ENCODE data around the gene GARIN5A. TPM values are rescaled to one million over a fixed set of nuclear protein-coding genes. Genes with fewer than 3 reads are reported as not detected.

GARIN5A gene
- total and polyA plus RNA-seq, 2 experiments from 2014 or later: 0.20 TPM; not detected in 1

GRCh38 chr19:50515168-50515561 is 38.5 kb upstream of the GARIN5A start:
- Histone ChIP-seq H3K4me1 (ENCODE audit: insufficient read depth) (no peaks in the 10 kb centered on the region), H3F3A (ENCODE audit: insufficient read depth) (no peaks in the 10 kb centered on the region), H3K4me3 (no peak overlapping the region), H3K4me2 (ENCODE audit: unreplicated experiment) (no peak overlapping the region), H4K20me1 (ENCODE audit: insufficient read depth) (no peaks in the 10 kb centered on the region), H3K9ac (no peak overlapping the region), H2AFZ (no peak overlapping the region), H3K27me3 (replicated peaks; ENCODE audit: insufficient read depth) (no peaks in the 10 kb centered on the region), H3K79me2 (ENCODE audit: insufficient read depth) (peaks cover 7% of the 10 kb centered on the region; the same call in 1 of the 2 replicates), H3K36me3 (ENCODE audit: low read depth) (no peaks in the 10 kb centered on the region), H3K9me3 (ENCODE audit: low read depth) (no peaks in the 10 kb centered on the region), H3K27ac (no peak overlapping the region), H3K9me2 (ENCODE audit: insufficient read depth) (no peaks in the 10 kb centered on the region)
- TF ChIP-seq EZH2phosphoT487 (IDR thresholded peaks at IDR 0.05; ENCODE audit: insufficient read depth, low read depth) (no peak), EZH2 (IDR thresholded peaks at IDR 0.05; ENCODE audit: insufficient read depth, poor library complexity, severe bottlenecking) (no peak)
- in situ Hi-C loops (cut with MboI): no loop called here
- DNase-seq: no peak
- 54 to 59% methylated on average over 5 to 11 of the region's 11 CpGs for WGBS, 2 experiments (ENCODE audit: low coverage in 1 of 2, low lambda C conversion rate in 2 of 2, missing lambda C conversion rate in 2 of 2)

- Histone ChIP-seq H3K79me2 (ENCODE audit: insufficient read depth) (peaks cover 10% of the 10 kb centered on the region; the same call in 1 of the 2 replicates), H3K4me2 (ENCODE audit: unreplicated experiment) (no peak overlapping the region), H3F3A (ENCODE audit: insufficient read depth) (no peaks in the 10 kb centered on the region), H3K9me3 (ENCODE audit: low read depth) (no peaks in the 10 kb centered on the region), H3K36me3 (ENCODE audit: low read depth) (no peaks in the 10 kb centered on the region), H2AFZ (no peak overlapping the region), H3K4me3 (no peak overlapping the region), H3K9me2 (ENCODE audit: insufficient read depth) (no peaks in the 10 kb centered on the region), H3K27ac (no peak overlapping the region), H3K27me3 (replicated peaks; ENCODE audit: insufficient read depth) (no peaks in the 10 kb centered on the region), H3K4me1 (ENCODE audit: insufficient read depth) (no peaks in the 10 kb centered on the region), H3K9ac (no peak overlapping the region), H4K20me1 (ENCODE audit: insufficient read depth) (no peaks in the 10 kb centered on the region)
- WGBS, 2 experiments (ENCODE audit: low coverage in 1 of 2, low lambda C conversion rate in 2 of 2, missing lambda C conversion rate in 2 of 2): 22 to 31% methylated on average over 24 to 38 of the region's 38 CpGs
- no peak for TF ChIP-seq EZH2phosphoT487 (IDR thresholded peaks at IDR 0.05; ENCODE audit: insufficient read depth, low read depth)
- TF ChIP-seq EZH2 (IDR thresholded peaks at IDR 0.05; ENCODE audit: insufficient read depth, poor library complexity, severe bottlenecking): no peak
- no peak for DNase-seq
- in situ Hi-C loops (cut with MboI): no loop called here
Measured at GRCh38 chr19:50514346-50515167, 37.9 kb upstream of the GARIN5A start.

GRCh38 chr19:50513746-50514345 is 37.2 kb upstream of the GARIN5A start, which contains the start of gene ASPDH:
Gene ASPDH (minus strand): TSS chr19:50513913. CDS start chr19:50513823, 90 bp downstream.
- 26 to 40% methylated on average over 17 to 19 of the region's 22 CpGs for WGBS, 2 experiments (ENCODE audit: low coverage in 1 of 2, low lambda C conversion rate in 2 of 2, missing lambda C conversion rate in 2 of 2)
- no peaks in the 10 kb centered on the region for H3K9me2 ChIP-seq (ENCODE audit: insufficient read depth)
- in situ Hi-C loops (cut with MboI): no loop called here
- no peaks in the 10 kb centered on the region for H3K9me3 ChIP-seq (ENCODE audit: low read depth)
- H3K36me3 ChIP-seq (ENCODE audit: low read depth): no peaks in the 10 kb centered on the region
- no peaks in the 10 kb centered on the region for H3K4me1 ChIP-seq (ENCODE audit: insufficient read depth)
- H3K4me3 ChIP-seq: no peak within 1 kb of the TSS
- H3K79me2 ChIP-seq (ENCODE audit: insufficient read depth): peaks cover 10% of the 10 kb centered on the region; the same call in 1 of the 2 replicates
- TF ChIP-seq EZH2phosphoT487 (IDR thresholded peaks at IDR 0.05; ENCODE audit: insufficient read depth, low read depth) (no peak), EZH2 (IDR thresholded peaks at IDR 0.05; ENCODE audit: insufficient read depth, poor library complexity, severe bottlenecking) (no peak)
- no peak within 1 kb of the TSS for H3K4me2 ChIP-seq (ENCODE audit: unreplicated experiment)
- no peak within 1 kb of the TSS for H2AFZ ChIP-seq
- DNase-seq: no peak
- H3K27ac ChIP-seq: no peak within 1 kb of the TSS
- H4K20me1 ChIP-seq (ENCODE audit: insufficient read depth): no peaks in the 10 kb centered on the region
- H3K27me3 ChIP-seq (replicated peaks; ENCODE audit: insufficient read depth): no peaks in the 10 kb centered on the region
- no peak within 1 kb of the TSS for H3K9ac ChIP-seq
- no peaks in the 10 kb centered on the region for H3F3A ChIP-seq (ENCODE audit: insufficient read depth)

- Histone ChIP-seq H3K36me3 (ENCODE audit: low read depth) (no peaks in the 10 kb centered on the region), H3K9me2 (ENCODE audit: insufficient read depth) (no peaks in the 10 kb centered on the region), H3K4me3 (no peak overlapping the region), H3K27me3 (replicated peaks; ENCODE audit: insufficient read depth) (no peaks in the 10 kb centered on the region), H4K20me1 (ENCODE audit: insufficient read depth) (no peaks in the 10 kb centered on the region), H3K9me3 (ENCODE audit: low read depth) (no peaks in the 10 kb centered on the region), H3K4me1 (ENCODE audit: insufficient read depth) (no peaks in the 10 kb centered on the region), H3K4me2 (ENCODE audit: unreplicated experiment) (no peak overlapping the region), H3F3A (ENCODE audit: insufficient read depth) (no peaks in the 10 kb centered on the region), H3K79me2 (ENCODE audit: insufficient read depth) (peaks cover 10% of the 10 kb centered on the region; the same call in 1 of the 2 replicates), H2AFZ (no peak overlapping the region), H3K27ac (no peak overlapping the region), H3K9ac (no peak overlapping the region)
- in situ Hi-C loops (cut with MboI): no loop called here
- DNase-seq: no peak
- WGBS, 2 experiments (ENCODE audit: low coverage in 1 of 2, low lambda C conversion rate in 2 of 2, missing lambda C conversion rate in 2 of 2): 46 to 47% methylated on average over 11 to 12 of the region's 12 CpGs
- no peak for TF ChIP-seq EZH2phosphoT487 (IDR thresholded peaks at IDR 0.05; ENCODE audit: insufficient read depth, low read depth)
- no peak for TF ChIP-seq EZH2 (IDR thresholded peaks at IDR 0.05; ENCODE audit: insufficient read depth, poor library complexity, severe bottlenecking)
Measured at GRCh38 chr19:50512999-50513745, 36.5 kb upstream of the GARIN5A start.

Measured in GM23248 (cell line).